ENCODE data around the gene C2orf92.

The C2orf92 gene

DNA sequence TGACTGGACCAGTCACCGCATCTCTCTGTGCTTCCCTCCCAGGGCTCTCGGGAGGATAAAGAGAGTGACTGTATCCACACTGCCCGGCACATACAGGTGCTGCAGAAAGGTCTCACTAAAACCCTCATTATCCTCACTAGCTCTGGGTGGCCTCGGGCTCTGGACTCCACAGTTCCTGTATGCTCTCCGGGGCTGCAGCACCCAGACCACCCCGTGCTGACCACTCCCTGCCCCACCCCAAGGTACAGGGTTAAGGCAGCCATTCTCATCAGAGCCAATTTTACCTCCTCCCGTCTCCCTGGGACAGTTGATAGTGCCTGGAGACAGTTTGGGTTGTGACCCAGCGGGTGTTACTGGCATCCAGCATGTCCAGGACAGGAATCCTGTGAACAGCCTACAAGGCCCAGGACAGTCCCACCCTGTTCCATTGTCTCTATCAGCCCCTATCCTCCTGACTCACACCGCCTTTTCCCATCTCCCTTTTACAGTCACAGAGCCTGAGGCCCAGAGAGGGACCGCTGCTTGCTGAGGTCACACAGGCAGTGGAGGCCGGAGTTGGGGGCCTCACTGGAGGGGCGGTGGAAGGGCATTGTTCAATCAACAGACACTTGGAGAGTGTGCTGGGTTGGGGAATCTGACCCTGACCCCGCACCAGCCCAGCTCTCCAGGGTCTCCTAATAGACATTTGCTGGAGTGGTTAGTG is 45.6 kb downstream of the C2orf92 start:
- DNase-seq, result no peak

DNA sequence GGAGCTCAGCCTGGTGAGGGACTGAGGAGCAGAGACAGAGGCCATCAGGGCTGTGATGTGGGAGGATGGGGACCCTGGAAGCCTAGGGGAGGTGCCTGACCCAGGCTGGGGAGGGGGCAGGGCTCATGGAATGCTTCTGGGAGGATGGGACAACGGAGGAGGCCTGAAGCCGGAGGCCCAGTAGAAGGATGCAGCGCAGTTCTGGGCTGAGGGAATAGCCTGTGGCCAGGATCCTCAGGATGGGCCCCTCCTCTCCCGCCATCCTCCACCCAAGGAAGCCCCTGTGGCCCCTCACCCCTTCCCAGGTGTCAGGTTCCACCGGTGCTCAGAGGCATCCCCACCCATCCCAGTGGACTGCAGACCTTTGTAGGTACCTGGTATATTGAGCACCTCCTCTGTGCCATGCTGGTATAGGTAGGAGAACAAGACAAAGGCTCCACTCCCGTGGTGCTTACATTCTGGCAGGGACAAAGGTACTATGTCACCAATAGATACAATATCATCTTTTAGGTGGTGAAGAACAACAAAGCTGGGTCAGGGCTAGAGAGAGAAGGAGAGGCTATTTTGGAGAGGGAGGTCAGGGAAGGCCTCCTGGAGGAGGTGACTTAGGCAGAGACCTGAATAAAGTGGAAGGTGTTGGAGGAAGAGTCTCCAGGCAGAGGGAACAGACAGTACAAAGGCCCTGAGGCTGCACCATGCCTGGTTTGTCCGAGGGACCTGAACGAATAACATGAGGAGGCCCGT is 46.6 kb downstream of the C2orf92 start:
- no peak for DNase-seq

DNA sequence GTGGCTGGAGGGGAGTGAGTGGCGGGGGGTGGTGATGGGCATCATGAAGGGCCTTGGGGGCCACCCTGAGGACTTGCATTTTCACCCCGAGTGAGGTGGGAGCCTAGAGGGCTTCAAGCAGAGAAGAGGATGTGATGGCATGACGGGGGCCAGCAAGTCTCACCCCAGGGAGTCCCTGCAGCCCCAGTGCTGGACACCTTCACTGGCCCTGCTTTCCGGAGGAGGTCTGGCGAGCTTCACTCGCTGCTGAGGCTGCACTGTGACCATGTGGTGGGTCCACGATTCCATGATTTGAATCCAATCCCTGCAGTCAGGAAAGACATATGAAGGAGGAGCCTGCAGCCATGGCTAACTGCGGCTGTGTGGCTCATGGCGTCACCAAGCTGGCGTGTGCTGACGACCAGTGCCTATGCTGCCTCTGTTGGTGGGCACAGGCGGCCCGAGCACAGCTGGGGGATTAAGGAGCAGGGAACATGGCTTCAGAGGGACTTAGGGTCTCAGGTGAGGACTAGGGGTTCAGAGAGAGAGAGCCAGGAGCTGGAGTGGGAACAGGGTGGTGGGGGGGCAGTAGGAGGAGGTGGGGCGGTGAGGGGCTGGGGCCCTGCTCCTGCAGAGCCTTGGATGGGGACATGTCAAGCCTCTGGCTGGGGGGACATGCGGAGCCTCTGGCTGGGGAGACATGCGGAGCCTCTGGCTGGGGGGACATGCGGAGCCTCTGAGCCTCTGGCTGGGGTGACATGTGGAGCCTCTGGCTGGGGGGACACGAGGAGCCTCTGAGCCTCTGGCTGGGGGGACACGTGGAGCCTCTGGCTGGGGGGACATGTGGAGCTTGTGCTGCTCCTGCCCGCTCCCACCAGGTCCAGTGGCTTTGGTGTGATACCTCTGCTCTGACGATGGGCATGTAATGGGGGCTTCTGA is 47.4 kb downstream of the C2orf92 start:
- DNase-seq, result no peak

DNA sequence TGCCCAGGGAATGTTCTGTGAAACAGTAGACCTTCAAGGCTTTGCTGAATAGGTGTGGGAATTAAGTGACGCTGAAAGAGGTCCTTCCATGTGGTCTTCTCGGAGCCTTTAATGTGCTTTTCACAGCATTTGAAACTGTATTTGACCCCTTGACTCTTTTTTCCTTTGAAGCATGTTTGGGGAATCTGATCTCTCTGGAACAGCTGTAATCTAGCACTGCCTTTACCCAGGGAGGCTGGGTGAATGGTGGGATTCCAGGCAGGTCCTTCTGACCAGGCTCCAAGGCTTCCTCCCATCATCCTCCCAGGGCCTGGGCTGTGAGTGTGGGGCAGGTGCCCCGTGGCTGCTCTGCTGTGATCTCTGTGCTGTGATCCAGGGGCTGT is 48.1 kb downstream of the C2orf92 start:
- no peak for DNase-seq

DNA sequence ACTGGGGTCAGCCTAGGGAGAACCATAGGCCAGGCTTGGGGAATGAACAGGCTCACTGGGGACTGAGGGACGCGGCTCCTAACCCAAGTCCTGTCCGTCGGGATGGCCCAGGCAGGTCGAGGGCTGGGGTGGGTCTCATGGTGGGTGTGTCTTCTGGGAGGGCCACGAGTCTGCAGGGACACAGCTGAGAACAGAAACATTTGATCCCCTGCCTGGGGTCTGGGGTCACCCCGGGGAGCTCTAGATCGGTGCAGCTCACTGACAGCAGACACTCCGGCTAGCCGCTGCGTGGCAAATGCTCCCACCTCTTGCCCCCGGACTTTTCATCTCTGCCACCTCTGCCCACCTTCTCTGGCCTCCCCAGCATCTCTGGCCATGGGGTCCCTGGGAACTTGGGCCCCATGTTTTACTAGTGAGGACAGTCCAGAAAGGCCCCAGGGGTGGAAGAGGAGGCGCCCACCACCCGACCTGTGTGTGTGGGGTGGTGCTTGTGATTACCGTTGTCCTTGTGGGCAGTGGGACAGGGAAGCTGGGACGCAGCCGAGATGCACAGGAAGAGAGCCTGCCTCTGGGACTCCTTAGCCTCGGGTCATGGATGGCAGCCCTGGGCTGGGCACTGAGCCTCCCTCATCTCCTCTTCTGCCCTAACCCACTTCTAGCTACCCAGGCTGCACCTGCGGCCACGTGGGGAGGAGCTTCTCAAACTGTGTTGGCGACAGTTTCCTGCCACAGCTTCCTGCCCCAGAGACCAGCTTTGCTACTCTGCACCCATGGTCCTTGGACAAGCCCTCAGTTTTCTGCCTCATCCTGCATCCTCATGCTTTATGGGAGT is 48.8 kb downstream of the C2orf92 start:
- peak; percentile 61 for DNase-seq

DNA sequence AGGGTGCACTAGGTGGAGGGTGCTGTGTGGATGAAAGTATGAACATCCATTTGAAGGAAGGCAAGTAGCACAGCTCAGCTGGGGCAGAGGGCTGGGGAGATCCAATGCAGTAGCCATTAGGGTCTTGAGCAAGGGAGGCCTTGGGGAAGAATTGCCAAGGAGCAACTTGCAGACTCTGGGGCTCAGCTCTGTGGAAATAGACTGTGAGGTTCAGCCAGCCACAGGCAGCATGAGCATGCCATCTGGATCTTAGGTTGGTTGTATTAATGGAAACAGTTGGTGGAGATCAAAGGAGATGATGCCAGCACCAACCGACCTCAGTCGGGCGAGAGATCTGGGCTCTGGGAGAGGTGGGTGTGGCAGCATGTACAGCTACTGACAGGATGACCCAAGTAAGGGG is 49.4 kb downstream of the C2orf92 start:
- no peak for DNase-seq

DNA sequence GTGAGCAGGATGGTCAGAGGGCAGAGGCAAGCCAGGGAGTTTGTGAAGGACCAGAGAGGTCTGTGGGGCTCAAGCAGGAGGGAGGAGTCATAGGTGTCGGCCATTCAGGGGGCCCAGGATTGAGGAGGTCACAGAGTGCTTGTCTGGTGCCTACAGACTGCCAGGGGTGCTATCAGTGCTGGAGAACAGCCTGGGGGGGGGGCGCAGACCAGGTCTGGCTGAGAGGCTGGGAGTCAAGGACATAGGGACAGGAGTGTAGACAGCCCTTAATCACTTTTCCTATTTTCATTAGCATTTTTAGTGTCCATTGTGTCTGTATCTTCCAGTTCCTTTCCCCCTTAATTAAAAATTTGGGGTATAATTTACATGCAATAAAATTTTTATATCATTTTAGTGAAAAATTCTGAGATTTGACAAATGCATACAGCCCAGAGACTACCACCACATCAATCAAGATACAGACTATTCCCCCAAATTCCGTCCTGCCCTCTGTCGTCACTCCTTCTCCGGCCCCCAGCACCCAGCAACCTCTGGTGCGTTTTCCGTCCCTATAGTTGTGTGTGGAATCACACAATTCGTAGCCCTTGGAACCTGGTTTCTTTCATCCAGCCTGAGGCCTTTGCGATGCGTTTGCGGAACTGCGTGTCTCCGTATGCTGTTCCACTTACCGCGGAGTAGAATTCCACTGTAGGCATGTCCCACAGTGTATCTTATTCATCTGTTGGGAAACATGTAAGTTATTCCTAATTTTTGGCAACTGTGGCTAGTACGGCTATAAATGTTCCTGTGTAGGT is 50.0 kb downstream of the C2orf92 start:
- DNase-seq, result no peak

DNA sequence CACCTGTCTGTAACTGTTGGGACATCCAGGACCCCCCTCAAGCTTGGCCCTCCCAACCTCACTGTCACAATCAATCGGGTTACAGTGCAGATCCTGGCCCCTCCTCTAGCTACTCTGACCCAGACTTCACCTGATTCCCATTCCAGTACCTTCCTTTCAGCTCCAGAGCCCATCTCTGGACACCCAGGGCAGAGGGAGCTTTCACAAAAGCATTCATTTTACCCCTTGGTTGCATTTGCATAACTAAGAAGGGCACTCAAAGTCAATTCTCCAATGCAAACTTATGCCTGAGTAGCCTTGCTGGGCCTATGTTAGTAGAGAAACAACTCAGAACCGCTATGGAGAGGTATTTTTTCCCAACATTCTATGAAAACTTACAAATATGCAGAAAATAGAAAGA is 51.2 kb downstream of the C2orf92 start:
- no peak for DNase-seq

DNA sequence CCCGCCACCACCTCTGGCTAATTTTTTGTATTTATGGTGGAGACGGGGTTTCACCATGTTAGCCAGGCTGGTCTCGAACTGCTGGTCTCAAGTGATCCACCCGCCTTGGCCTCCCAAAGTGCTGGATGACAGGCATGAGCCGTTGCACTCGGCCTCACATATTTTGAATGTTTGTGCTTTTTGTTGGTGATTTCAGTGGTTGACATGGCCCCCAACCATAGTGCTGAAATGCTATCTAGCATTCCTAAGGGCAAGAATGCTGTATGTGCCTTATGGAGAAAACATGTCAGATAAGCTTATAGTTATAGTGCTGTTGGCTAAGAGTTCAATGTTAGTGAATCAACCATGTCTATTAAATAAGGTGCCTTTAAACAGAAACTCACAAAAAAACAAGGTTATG is 52.7 kb downstream of the C2orf92 start:
- DNase-seq, result no peak

DNA sequence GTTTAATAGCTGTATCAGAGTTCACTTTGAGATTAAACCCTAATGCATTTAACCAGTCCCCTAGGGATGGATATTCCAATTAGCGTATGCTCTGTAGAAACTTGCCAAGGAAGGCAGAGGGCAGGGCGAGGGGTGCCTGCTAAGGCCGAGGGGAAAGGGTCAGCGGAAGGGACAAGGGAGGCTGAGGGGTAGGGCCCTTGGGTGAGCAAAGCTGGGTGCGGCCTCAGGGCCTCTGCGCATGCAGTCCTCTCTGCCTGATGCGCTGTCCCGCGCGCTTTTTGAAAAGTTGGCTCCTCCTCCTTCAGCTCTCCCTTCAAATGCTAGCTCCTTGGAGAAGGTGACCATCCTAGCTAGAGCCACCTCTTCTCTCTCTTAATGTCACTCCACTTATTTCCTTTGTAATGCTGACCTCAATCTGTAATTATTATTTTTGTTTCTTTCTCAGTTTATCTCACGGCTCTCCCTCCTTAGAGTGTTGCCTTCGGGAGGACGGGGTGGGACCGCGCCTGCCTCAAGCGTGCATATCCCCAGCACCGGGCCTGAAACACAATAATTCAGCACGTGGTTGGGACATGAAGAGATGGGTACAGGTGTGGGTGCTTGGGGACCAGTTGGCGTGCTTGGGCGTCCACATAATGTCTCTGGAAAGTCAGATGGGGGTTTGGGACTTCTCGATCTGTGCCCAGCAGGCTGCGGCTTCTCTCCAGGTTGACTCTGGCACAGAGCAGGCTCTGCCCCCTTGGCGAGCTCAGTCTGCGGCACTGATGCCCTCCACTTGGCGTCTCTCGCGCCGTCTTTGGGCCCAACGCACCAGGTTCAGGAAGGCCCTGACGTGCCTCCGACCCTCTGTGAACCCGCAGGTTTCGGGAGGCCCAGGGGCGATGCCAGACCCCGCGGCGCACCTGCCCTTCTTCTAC is 53.9 kb downstream of the C2orf92 start:
- no peak for DNase-seq

DNA sequence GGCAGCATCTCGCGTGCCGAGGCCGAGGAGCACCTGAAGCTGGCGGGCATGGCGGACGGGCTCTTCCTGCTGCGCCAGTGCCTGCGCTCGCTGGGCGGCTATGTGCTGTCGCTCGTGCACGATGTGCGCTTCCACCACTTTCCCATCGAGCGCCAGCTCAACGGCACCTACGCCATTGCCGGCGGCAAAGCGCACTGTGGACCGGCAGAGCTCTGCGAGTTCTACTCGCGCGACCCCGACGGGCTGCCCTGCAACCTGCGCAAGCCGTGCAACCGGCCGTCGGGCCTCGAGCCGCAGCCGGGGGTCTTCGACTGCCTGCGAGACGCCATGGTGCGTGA is 54.5 kb downstream of the C2orf92 start:
- no peak for DNase-seq

DNA sequence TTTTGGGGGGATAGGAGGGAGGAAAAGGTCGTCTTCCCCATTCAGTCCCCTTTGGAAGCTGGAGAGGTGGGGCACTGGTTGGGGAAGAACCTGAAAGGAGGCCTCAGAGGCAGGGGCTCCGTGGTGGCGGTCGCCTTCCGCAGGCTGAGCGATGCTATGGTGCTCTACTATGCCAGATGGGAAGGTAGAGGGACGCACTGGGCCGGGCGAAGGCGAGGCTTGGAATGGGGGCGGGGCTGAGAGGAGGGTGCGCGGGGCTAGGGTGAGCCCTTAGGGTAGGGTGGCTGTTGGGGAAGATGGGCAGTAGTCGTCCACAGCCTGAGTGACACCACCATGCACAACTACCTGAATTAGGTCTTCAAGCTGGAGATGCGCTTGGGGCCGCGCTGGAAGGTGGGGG is 55.0 kb downstream of the C2orf92 start:
- no peak for DNase-seq

DNA sequence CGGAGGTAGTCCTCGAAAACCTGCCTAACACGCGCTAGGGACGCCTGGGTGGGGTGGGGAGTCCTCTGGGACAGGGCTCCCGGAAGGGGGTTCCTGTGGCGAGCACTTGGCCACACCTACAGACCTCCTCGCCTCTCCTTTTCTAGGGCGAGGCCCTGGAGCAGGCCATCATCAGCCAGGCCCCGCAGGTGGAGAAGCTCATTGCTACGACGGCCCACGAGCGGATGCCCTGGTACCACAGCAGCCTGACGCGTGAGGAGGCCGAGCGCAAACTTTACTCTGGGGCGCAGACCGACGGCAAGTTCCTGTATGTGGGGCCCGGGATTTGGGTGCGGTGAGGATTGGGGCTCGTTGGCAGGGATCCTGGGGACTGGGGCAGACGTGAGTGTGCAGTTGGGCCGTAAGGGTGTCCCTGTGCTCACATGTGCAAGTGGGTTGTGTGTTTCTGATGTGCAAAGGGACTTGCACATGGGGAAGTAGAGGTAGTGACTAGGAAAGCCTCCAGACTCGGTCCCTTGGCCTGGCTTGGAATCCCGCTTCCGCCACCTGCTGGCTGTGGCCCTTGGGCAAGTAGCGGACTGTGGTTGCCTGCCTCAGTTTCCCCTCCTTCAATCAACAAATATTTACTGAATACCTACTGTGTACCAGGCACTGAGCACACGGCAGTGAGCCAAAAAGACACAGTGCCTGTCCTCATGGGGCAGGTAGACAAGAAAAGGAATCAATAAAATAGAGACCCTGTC is 55.6 kb downstream of the C2orf92 start:
- no peak for DNase-seq

DNA sequence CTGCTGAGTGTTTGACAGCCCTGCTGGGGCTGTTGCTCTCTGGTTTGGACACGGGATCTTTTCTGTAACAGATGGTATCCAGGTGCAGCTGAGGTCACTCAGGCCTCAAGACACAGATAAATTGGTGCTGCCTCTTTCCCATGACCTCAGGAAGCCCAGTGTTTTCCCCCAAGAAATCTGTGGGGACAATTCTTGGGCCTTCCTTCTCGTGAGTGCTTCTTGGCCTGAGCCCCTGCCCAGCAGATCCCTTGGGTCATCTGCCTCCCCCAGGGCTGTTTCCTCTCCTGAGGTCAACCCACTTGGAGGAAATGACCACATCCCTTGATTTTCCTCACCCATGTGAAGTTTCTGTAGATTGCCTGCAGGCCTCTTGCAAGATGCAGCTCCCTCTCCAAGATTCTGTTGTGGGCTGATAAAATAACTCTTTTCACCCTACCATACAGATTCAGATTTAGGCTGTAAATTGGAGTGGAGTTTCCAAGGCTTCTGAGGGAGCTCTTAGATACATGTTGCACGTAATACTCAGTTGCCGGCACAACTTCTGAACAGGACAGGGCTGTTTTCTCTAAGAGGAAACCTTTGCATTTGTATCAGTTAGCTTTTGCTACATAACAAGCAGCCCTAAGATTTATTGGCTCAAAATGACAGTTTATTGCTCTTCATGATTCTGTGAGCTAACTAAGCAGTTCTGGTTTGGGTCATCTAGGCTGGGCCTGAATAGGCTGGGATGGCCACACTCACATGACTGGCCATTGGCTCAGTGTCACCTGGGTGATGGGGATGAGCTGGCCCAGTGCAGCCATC is 57.0 kb downstream of the C2orf92 start:
- no peak for DNase-seq

DNA sequence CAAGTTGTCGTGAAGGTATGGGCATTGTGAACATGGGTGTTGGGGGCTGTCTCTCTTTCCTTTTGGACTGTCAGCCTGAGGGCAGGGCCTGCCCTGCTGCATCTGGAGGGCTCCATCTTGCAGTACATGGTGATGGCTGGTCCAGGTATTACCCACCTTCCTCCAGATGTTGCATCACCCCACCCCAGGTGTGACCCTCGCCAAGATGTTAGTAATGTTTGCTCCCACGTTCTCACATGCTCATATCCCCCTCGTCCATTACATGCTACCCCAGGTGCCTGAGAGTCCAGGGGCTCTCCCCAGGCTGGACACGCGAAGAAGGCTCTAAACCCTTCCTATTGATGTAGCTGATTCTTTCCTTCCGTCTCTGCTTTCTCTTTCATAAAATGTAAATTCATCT is 57.8 kb downstream of the C2orf92 start:
- no peak for DNase-seq

DNA sequence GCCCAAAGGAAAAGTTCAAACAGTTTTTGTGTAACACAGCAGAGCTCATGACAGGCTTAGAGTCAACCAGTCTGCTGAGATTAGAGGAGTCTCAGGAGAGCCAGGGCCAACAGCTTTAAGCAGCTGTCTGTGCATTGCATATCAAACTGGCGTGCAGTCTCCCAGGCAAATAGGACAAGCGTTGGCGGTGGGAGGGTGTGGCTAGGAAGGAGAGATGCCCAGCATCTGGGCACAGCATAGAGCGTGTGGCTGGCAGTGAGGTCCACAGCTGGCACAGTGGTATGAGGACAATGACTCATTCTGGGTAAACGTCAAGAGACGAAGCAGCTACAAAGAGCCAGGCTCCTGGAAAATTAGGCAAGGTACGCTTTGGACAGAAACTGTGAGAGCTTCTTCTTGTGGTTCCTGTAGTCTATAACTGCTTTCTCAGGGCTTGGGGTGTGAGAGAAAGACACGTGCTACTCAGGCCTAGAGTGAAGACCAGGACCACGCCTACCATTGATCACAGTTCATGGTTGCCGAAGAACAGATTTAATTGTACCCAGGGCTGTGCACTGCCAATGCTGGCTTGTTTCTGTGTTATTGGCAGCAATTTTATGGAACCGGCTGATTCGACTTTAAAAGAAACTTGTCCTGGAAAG is 58.7 kb downstream of the C2orf92 start:
- DNase-seq, result no peak

DNA sequence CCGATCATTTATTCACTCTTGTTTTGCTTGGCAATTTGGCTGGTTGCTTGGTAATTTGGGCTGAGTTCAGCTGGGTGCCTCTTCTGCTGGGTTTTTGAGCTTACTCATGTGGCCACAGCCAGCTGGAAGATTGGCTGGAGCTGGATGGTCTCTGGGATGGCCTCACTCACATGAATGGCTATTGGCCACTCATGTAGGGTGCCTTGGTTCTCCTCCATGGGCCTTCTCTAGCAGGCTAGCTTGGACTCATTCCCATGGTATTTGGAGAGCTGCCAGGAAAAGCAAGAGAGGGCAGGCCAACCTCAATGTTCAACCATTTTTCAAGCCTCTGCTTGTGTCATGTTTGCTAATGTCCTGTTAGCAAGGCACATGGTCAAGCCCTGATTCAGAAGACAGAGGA is 60.7 kb downstream of the C2orf92 start:
- no peak for DNase-seq

DNA sequence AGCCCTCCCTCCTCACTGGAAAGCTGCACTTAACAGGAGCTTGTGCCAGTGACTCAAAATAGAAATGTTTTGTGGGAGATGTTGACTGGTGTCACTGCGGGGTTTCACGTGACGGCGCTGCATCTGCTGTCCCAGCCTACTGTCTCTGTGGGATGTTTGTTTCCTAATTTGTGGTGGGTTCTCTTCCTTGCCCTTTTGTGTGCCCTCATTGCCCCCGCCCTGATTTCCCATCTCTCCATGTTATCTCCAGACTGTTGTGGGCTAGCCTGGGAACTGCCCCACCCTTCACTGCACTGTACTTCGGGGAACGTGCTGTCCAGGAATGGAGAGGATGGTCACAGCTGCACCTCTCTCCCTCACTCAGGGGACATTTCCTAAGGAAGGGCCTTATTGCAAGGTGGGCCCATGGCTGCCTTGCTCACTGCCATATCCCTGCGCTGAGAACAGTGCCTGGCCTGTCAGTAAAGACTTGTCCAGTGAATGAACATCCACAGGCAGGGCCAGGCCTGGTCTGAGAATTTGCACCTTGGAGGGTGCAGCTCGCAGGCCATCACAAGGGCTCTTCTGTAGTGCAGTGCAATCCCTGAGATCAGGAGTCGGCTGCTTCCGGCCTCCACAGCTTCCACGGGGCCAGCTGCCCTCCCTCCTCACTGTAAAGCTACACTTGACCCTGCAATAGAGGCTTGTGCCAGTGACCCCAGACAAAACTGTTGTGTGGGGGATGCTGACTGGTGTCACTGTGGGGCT is 61.9 kb downstream of the C2orf92 start:
- DNase-seq, result no peak
